Measurements from ENCODE around the gene LALBA.

- TF ChIP-seq IRF2 (CRISPR knock-in tag; IDR thresholded peaks at IDR 0.05) (no peak), ZKSCAN1 (IDR thresholded peaks at IDR 0.05; ENCODE audit: low read depth, low read length) (no peak), TFE3 (CRISPR knock-in tag; IDR thresholded peaks at IDR 0.05) (no peak), CTCF (IDR thresholded peaks at IDR 0.05 in 2 of 3, conservative IDR thresholded peaks at IDR 0.05 in 1 of 3; ENCODE audit: insufficient read depth in 2 of 3, low read depth in 1 of 3, low read length in 3 of 3) (peak; percentile 93 to 97 (median 96)), EP300 (IDR thresholded peaks at IDR 0.05; ENCODE audit: low read length) (no peak)
Measured at GRCh38 chr12:48618541-48618940, 48.7 kb upstream of the LALBA start.
